ENCODE measurements around the gene POLR2E. TPM values are rescaled to one million over a fixed set of nuclear protein-coding genes. Genes with fewer than 3 reads are reported as not detected.

Gene POLR2E
- total RNA-seq, 2 donors from 2014 or later: 225 to 254 TPM

DNA sequence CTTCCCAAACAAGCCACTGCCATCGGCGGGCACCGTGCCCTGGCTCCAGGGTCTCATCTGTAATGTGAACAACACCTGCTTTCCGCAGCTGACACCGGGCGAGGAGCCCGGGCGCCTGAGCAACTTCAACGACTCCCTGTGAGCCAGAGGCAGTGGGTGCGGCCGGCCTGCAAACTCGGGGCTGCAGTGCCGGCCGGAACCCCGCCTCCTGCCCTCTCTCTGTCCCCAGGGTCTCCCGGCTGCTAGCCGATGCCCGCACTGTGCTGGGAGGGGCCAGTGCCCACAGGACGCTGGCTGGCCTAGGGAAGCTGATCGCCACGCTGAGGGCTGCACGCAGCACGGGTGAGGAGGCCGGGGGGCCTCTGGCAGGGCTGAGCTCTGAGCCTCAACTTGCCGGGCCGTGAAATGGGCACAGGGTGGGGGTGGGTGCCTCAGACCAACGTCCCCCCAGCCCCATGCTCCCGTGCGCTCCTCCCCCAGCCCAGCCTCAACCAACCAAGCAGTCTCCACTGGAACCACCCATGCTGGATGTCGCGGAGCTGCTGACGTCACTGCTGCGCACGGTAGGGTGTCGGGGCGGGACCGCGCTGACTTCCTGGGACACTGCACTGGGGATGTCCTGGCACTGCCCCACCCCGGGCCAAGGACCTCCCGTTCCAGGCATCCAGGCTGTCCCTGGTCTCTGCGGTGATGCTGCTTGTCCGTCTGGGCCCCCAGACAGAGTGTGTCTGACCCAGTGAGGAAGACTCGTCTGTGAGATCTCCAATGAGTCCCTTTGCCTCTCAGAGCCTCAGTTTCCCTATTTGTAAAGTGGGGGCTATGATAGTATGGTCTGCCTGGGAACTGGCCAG, 53.1 kb downstream of the POLR2E start:
- Mint-ChIP-seq H3K27ac (no peak overlapping the region), H3K4me3 (peak overlapping the region; percentile 82), H3K27me3 (ENCODE audit: insufficient read depth) (no peaks in the 10 kb centered on the region), H3K4me1 (peaks cover 7% of the 10 kb centered on the region), H3K36me3 (ENCODE audit: low read depth) (peaks cover 32% of the 10 kb centered on the region), H3K9me3 (no peaks in the 10 kb centered on the region)
- Histone ChIP-seq H3K27me3 (ENCODE audit: control insufficient read depth, insufficient read depth, low read length, poor library complexity, severe bottlenecking) (no peaks in the 10 kb centered on the region), H3K36me3 (ENCODE audit: control insufficient read depth, insufficient read depth, low read length) (peaks cover 33% of the 10 kb centered on the region), H3K27ac (ENCODE audit: low read depth, low read length) (no peak overlapping the region), H3K4me3 (ENCODE audit: low read length) (no peak overlapping the region), H3K9ac (ENCODE audit: extremely low read depth, low read length, poor library complexity, severe bottlenecking) (no peak overlapping the region), H3K4me1 (ENCODE audit: control insufficient read depth, insufficient read depth, low read length) (no peaks in the 10 kb centered on the region), H3K9me3 (ENCODE audit: control insufficient read depth, low read length) (no peaks in the 10 kb centered on the region)
- 87 to 94% methylated on average over 20 to 43 of the region's 43 CpGs for WGBS, 2 experiments (ENCODE audit: insufficient coverage in 1 of 2, insufficient read length in 1 of 2)
- TF ChIP-seq, protein P1, sequence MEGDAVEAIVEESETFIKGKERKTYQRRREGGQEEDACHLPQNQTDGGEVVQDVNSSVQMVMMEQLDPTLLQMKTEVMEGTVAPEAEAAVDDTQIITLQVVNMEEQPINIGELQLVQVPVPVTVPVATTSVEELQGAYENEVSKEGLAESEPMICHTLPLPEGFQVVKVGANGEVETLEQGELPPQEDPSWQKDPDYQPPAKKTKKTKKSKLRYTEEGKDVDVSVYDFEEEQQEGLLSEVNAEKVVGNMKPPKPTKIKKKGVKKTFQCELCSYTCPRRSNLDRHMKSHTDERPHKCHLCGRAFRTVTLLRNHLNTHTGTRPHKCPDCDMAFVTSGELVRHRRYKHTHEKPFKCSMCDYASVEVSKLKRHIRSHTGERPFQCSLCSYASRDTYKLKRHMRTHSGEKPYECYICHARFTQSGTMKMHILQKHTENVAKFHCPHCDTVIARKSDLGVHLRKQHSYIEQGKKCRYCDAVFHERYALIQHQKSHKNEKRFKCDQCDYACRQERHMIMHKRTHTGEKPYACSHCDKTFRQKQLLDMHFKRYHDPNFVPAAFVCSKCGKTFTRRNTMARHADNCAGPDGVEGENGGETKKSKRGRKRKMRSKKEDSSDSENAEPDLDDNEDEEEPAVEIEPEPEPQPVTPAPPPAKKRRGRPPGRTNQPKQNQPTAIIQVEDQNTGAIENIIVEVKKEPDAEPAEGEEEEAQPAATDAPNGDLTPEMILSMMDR (conservative IDR thresholded peaks at IDR 0.05): no peak
- peak; percentile 49 for DNase-seq

DNA sequence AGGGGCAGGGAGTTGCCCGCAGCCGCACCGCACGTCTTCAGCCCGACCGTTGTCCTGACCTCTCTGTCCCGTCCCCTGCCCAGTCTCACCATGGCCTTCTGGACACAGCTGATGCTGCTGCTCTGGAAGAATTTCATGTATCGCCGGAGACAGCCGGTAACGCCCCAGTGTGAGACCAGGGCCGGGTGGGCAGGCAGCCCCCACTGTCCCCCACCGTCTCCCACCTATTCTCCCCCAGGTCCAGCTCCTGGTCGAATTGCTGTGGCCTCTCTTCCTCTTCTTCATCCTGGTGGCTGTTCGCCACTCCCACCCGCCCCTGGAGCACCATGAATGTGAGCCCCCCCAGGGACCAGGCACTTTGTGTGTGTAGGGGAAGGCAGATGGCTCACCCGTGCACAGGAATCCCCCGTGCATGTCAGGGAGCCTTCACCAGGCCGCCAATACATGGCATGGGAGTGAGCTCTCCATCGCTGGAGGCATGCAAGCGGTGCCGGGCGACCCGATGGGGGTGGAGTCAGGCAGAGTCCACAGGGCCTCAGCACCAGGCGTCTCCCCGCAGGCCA, 53.8 kb downstream of the POLR2E start:
- peak overlapping the region; percentile 91 for H3K4me3 ChIP-seq (ENCODE audit: low read length)
- Mint-ChIP-seq H3K36me3 (ENCODE audit: low read depth) (peaks cover 35% of the 10 kb centered on the region), H3K4me3 (peak overlapping the region; percentile 82), H3K27ac (peak overlapping the region; percentile 92), H3K4me1 (peaks cover 7% of the 10 kb centered on the region), H3K9me3 (no peaks in the 10 kb centered on the region), H3K27me3 (ENCODE audit: insufficient read depth) (no peaks in the 10 kb centered on the region)
- 57 to 63% methylated on average over 11 to 26 of the region's 26 CpGs for WGBS, 2 experiments (ENCODE audit: insufficient coverage in 1 of 2, insufficient read length in 1 of 2)
- H3K36me3 ChIP-seq (ENCODE audit: control insufficient read depth, insufficient read depth, low read length): peaks cover 36% of the 10 kb centered on the region
- no peak overlapping the region for H3K27ac ChIP-seq (ENCODE audit: low read depth, low read length)
- H3K4me1 ChIP-seq (ENCODE audit: control insufficient read depth, insufficient read depth, low read length): no peaks in the 10 kb centered on the region
- DNase-seq: no peak
- H3K9me3 ChIP-seq (ENCODE audit: control insufficient read depth, low read length): no peaks in the 10 kb centered on the region
- TF ChIP-seq, protein P1 (conservative IDR thresholded peaks at IDR 0.05): no peak
- H3K9ac ChIP-seq (ENCODE audit: extremely low read depth, low read length, poor library complexity, severe bottlenecking): no peak overlapping the region
- no peaks in the 10 kb centered on the region for H3K27me3 ChIP-seq (ENCODE audit: control insufficient read depth, insufficient read depth, low read length, poor library complexity, severe bottlenecking)

DNA sequence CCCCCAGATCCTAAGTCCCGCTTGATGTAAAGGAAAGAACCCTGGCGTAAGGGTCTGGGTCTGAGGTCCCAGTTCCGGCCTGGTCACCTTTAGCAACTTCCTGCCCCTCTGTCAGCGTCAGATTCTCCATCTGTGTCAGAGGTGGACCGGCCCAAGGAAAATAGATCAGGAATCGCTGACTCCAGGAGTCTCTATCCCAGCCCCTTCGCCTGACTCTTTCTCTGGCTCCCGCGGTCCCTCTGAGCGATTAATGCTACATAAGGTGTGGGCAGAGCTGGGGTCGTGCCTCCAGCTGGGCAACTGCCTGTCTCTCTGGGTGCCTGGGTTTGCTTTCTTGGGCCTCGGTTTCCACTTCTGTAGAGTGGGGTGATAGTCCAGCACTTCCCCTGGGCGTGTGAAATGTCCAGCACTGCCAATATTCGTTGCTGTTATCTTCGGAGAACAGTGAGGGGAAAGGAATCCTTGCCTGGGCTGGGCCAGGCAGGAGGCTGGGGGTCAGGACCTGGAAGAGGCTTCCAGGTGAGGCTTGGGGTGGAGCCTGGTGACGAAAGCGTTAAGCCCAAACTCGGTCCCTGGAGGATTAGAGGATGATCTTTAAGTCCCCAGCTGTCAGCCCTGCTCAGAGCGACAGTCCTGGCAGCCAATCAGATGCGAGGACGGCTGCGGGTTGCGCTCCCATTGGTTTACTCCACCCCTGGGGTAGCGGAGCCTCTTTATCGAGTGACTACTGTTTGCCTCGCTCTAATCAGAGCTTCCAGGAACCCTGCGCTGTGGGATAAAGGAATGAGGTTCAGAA, 54.5 kb downstream of the POLR2E start:
- Mint-ChIP-seq H3K4me1 (peaks cover 7% of the 10 kb centered on the region), H3K9me3 (no peaks in the 10 kb centered on the region), H3K27ac (peak overlapping the region; percentile 93), H3K4me3 (peak overlapping the region; percentile 82), H3K27me3 (ENCODE audit: insufficient read depth) (no peaks in the 10 kb centered on the region), H3K36me3 (ENCODE audit: low read depth) (peaks cover 42% of the 10 kb centered on the region)
- no peaks in the 10 kb centered on the region for H3K27me3 ChIP-seq (ENCODE audit: control insufficient read depth, insufficient read depth, low read length, poor library complexity, severe bottlenecking)
- DNase-seq: peak; percentile 99
- H3K9me3 ChIP-seq (ENCODE audit: control insufficient read depth, low read length): no peaks in the 10 kb centered on the region
- WGBS, 2 experiments (ENCODE audit: insufficient coverage in 1 of 2, insufficient read length in 1 of 2): 5 to 8% methylated on average over 20 to 27 of the region's 27 CpGs
- H3K4me1 ChIP-seq (ENCODE audit: control insufficient read depth, insufficient read depth, low read length): no peaks in the 10 kb centered on the region
- TF ChIP-seq, protein P1 (conservative IDR thresholded peaks at IDR 0.05): no peak
- no peak overlapping the region for H3K27ac ChIP-seq (ENCODE audit: low read depth, low read length)
- H3K9ac ChIP-seq (ENCODE audit: extremely low read depth, low read length, poor library complexity, severe bottlenecking): peak overlapping the region; percentile 71
- H3K4me3 ChIP-seq (ENCODE audit: low read length): peak overlapping the region; percentile 91
- peaks cover 43% of the 10 kb centered on the region for H3K36me3 ChIP-seq (ENCODE audit: control insufficient read depth, insufficient read depth, low read length)

Data from endodermal cell (in vitro differentiated cells).